Measurements from ENCODE around the gene DNAJC24.

- TF ChIP-seq RAD21 (IDR thresholded peaks at IDR 0.05; ENCODE audit: low read depth): no peak
- TF ChIP-seq CTCF (IDR thresholded peaks at IDR 0.05 in 2 of 3, conservative IDR thresholded peaks at IDR 0.05 in 1 of 3; ENCODE audit: borderline replicate concordance in 1 of 3, insufficient read depth in 1 of 3, low read depth in 2 of 3, low read length in 2 of 3): no peak
- no peak for TF ChIP-seq POLR2A (IDR thresholded peaks at IDR 0.05; ENCODE audit: borderline replicate concordance, extremely low read depth, insufficient read depth, insufficient read length)
- TF ChIP-seq ZNF274 (IDR thresholded peaks at IDR 0.05; ENCODE audit: low read depth, low read length): no peak
- TF ChIP-seq POLR2AphosphoS5 (IDR thresholded peaks at IDR 0.05; ENCODE audit: low read depth, low read length): no peak
- TF ChIP-seq ZBTB33 (IDR thresholded peaks at IDR 0.05; ENCODE audit: extremely low read depth, insufficient replicate concordance, low read length): no peak
- no peak for TF ChIP-seq MAX (IDR thresholded peaks at IDR 0.05)
- no peak for TF ChIP-seq YY1 (IDR thresholded peaks at IDR 0.05; ENCODE audit: extremely low read depth, insufficient replicate concordance, low read depth, low read length)
- no peak for TF ChIP-seq EZH2 (IDR thresholded peaks at IDR 0.05)
- TF ChIP-seq SP1 (IDR thresholded peaks at IDR 0.05; ENCODE audit: low read depth): no peak
- TF ChIP-seq SIN3A (IDR thresholded peaks at IDR 0.05; ENCODE audit: low read depth): no peak
- no peak for TF ChIP-seq SRF (IDR thresholded peaks at IDR 0.05; ENCODE audit: low read depth)
- TF ChIP-seq EZH2phosphoT487 (IDR thresholded peaks at IDR 0.05; ENCODE audit: borderline replicate concordance): no peak
Measured at GRCh38 chr11:31441296-31441695, 71.6 kb downstream of the DNAJC24 start.
